Esophagus squamous epithelium (tissue), 4 donors: ENCODE data around the gene AGRP.

Source experiments
- POLR2A ChIP-seq, 4 donors: fragments of 450-650 bp; IDR thresholded peaks; one replicate each; pipeline ENCODE4 v1.6.1; 2017; ENCODE audit warnings: antibody characterized with exemption in 4 of 4, mild to moderate bottlenecking in 4 of 4, moderate library complexity in 3 of 4
- TF ChIP-seq, protein P1 (sequence below), 6 experiments: fragments of 450-650 bp in 4 of 6; fragments of 200-600 bp in 2 of 6; sonication (generic) in 2 of 6; IDR thresholded peaks; one replicate each; pipeline ENCODE4 v1.5.1; 2016 to 2019; ENCODE audit warnings: antibody characterized with exemption in 6 of 6, mild to moderate bottlenecking in 4 of 6, moderate library complexity in 4 of 6

- TF ChIP-seq, protein P1, sequence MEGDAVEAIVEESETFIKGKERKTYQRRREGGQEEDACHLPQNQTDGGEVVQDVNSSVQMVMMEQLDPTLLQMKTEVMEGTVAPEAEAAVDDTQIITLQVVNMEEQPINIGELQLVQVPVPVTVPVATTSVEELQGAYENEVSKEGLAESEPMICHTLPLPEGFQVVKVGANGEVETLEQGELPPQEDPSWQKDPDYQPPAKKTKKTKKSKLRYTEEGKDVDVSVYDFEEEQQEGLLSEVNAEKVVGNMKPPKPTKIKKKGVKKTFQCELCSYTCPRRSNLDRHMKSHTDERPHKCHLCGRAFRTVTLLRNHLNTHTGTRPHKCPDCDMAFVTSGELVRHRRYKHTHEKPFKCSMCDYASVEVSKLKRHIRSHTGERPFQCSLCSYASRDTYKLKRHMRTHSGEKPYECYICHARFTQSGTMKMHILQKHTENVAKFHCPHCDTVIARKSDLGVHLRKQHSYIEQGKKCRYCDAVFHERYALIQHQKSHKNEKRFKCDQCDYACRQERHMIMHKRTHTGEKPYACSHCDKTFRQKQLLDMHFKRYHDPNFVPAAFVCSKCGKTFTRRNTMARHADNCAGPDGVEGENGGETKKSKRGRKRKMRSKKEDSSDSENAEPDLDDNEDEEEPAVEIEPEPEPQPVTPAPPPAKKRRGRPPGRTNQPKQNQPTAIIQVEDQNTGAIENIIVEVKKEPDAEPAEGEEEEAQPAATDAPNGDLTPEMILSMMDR (IDR thresholded peaks at IDR 0.05): no peak
- no peak for TF ChIP-seq POLR2A (IDR thresholded peaks at IDR 0.05)
Observed at GRCh38 chr16:67482233-67482924, 968 bp downstream of the AGRP start.
